ENCODE data around the gene ASTN1.

The ASTN1 gene

GRCh38 chr1:176959191-176959820 is 205.2 kb downstream of the ASTN1 start:
- H4K91ac ChIP-seq (ENCODE audit: low read length) = no peak overlapping the region
- no peak overlapping the region for H3K9ac ChIP-seq (ENCODE audit: low read length)
- no peak overlapping the region for H2AFZ ChIP-seq (ENCODE audit: low read depth, low read length)
- H3K9me3 ChIP-seq (ENCODE audit: control insufficient read depth, low read length) = no peaks in the 10 kb centered on the region
- DNase-seq = no peak
- WGBS = 90% methylated on average over 2 of the region's 3 CpGs
- no peak overlapping the region for H3K4me2 ChIP-seq (ENCODE audit: low read length, poor library complexity, severe bottlenecking)
- H2BK12ac ChIP-seq (ENCODE audit: low read length in 2 of 2) = no peak overlapping the region
- H3K79me1 ChIP-seq (replicated peaks; ENCODE audit: low read length, poor library complexity, severe bottlenecking) = no peaks in the 10 kb centered on the region
- no peak overlapping the region for H3K18ac ChIP-seq (ENCODE audit: low read depth in 1 of 2, low read length in 2 of 2)
- H3K27me3 ChIP-seq (ENCODE audit: control insufficient read depth in 1 of 2, insufficient read depth in 1 of 2, low read length in 2 of 2) = peaks cover 0 to 19% of the 10 kb centered on the region in 2 experiments
- no peak overlapping the region for H3K27ac ChIP-seq (ENCODE audit: low read length, poor library complexity, severe bottlenecking)
- no peak overlapping the region for H2BK5ac ChIP-seq (ENCODE audit: low read depth, low read length, poor library complexity, severe bottlenecking)
- no peak overlapping the region for H2AK5ac ChIP-seq (ENCODE audit: low read length, severe bottlenecking)
- peaks cover 1% of the 10 kb centered on the region for H3K4me1 ChIP-seq (ENCODE audit: control insufficient read depth, insufficient read depth, low read depth, low read length)
- H3K36me3 ChIP-seq (ENCODE audit: control insufficient read depth in 1 of 2, insufficient read depth in 2 of 2, low read depth in 1 of 2, low read length in 2 of 2) = no peaks in the 10 kb centered on the region
- no peak overlapping the region for H2BK15ac ChIP-seq (ENCODE audit: low read depth, poor library complexity, severe bottlenecking)
- H3K14ac ChIP-seq (ENCODE audit: low read length in 2 of 2) = no peak overlapping the region
- H3K4me3 ChIP-seq (ENCODE audit: insufficient read depth in 1 of 2, low read depth in 1 of 2, low read length in 2 of 2) = no peak overlapping the region
- H3K4ac ChIP-seq (ENCODE audit: low read depth in 1 of 2, low read length in 2 of 2) = no peak overlapping the region
- no peak overlapping the region for H3K23ac ChIP-seq (ENCODE audit: low read length in 2 of 2)
- no peak overlapping the region for H2BK120ac ChIP-seq (ENCODE audit: low read depth, low read length)
- no peak overlapping the region for H4K8ac ChIP-seq (ENCODE audit: low read length)

GRCh38 chr1:176957603-176958002 is 206.9 kb downstream of the ASTN1 start:
- no peak for DNase-seq
- peaks cover 0 to 19% of the 10 kb centered on the region in 2 experiments for H3K27me3 ChIP-seq (ENCODE audit: control insufficient read depth in 1 of 2, insufficient read depth in 1 of 2, low read length in 2 of 2)
- no peak overlapping the region for H3K27ac ChIP-seq (ENCODE audit: low read length, poor library complexity, severe bottlenecking)
- H3K23ac ChIP-seq (ENCODE audit: low read length in 2 of 2) = no peak overlapping the region
- no peak overlapping the region for H4K91ac ChIP-seq (ENCODE audit: low read length)
- H2AK5ac ChIP-seq (ENCODE audit: low read length, severe bottlenecking) = no peak overlapping the region
- no peak overlapping the region for H2BK120ac ChIP-seq (ENCODE audit: low read depth, low read length)
- no peaks in the 10 kb centered on the region for H3K9me3 ChIP-seq (ENCODE audit: control insufficient read depth, low read length)
- H3K36me3 ChIP-seq (ENCODE audit: control insufficient read depth in 1 of 2, insufficient read depth in 2 of 2, low read depth in 1 of 2, low read length in 2 of 2) = no peaks in the 10 kb centered on the region
- H3K4ac ChIP-seq (ENCODE audit: low read depth in 1 of 2, low read length in 2 of 2) = no peak overlapping the region
- H2BK5ac ChIP-seq (ENCODE audit: low read depth, low read length, poor library complexity, severe bottlenecking) = no peak overlapping the region
- H3K4me2 ChIP-seq (ENCODE audit: low read length, poor library complexity, severe bottlenecking) = no peak overlapping the region
- no peak overlapping the region for H2AFZ ChIP-seq (ENCODE audit: low read depth, low read length)
- peaks cover 1% of the 10 kb centered on the region for H3K4me1 ChIP-seq (ENCODE audit: control insufficient read depth, insufficient read depth, low read depth, low read length)
- no peak overlapping the region for H3K4me3 ChIP-seq (ENCODE audit: insufficient read depth in 1 of 2, low read depth in 1 of 2, low read length in 2 of 2)
- H3K18ac ChIP-seq (ENCODE audit: low read depth in 1 of 2, low read length in 2 of 2) = no peak overlapping the region
- H4K8ac ChIP-seq (ENCODE audit: low read length) = no peak overlapping the region
- no peak overlapping the region for H3K9ac ChIP-seq (ENCODE audit: low read length)
- WGBS = 75% methylated on average over 10 of the region's 10 CpGs
- H2BK12ac ChIP-seq (ENCODE audit: low read length in 2 of 2) = no peak overlapping the region
- no peak overlapping the region for H2BK15ac ChIP-seq (ENCODE audit: low read depth, poor library complexity, severe bottlenecking)
- no peak overlapping the region for H3K14ac ChIP-seq (ENCODE audit: low read length in 2 of 2)
- H3K79me1 ChIP-seq (replicated peaks; ENCODE audit: low read length, poor library complexity, severe bottlenecking) = no peaks in the 10 kb centered on the region

- Histone ChIP-seq H2AK5ac (ENCODE audit: low read length, severe bottlenecking) (no peak overlapping the region), H3K27ac (ENCODE audit: low read length, poor library complexity, severe bottlenecking) (no peak overlapping the region), H3K18ac (ENCODE audit: low read depth in 1 of 2, low read length in 2 of 2) (no peak overlapping the region), H3K79me1 (replicated peaks; ENCODE audit: low read length, poor library complexity, severe bottlenecking) (no peaks in the 10 kb centered on the region), H3K4me3 (ENCODE audit: insufficient read depth in 1 of 2, low read depth in 1 of 2, low read length in 2 of 2) (no peak overlapping the region), H4K8ac (ENCODE audit: low read length) (no peak overlapping the region), H3K14ac (ENCODE audit: low read length in 2 of 2) (no peak overlapping the region), H2BK12ac (ENCODE audit: low read length in 2 of 2) (no peak overlapping the region), H3K4ac (ENCODE audit: low read depth in 1 of 2, low read length in 2 of 2) (no peak overlapping the region), H3K9me3 (ENCODE audit: control insufficient read depth, low read length) (no peaks in the 10 kb centered on the region), H2BK120ac (ENCODE audit: low read depth, low read length) (no peak overlapping the region), H2BK15ac (ENCODE audit: low read depth, poor library complexity, severe bottlenecking) (no peak overlapping the region), H2AFZ (ENCODE audit: low read depth, low read length) (no peak overlapping the region), H3K9ac (ENCODE audit: low read length) (no peak overlapping the region), H3K27me3 (ENCODE audit: control insufficient read depth in 1 of 2, insufficient read depth in 1 of 2, low read length in 2 of 2) (peaks cover 0 to 11% of the 10 kb centered on the region in 2 experiments), H3K36me3 (ENCODE audit: control insufficient read depth in 1 of 2, insufficient read depth in 2 of 2, low read depth in 1 of 2, low read length in 2 of 2) (no peaks in the 10 kb centered on the region), H3K4me2 (ENCODE audit: low read length, poor library complexity, severe bottlenecking) (no peak overlapping the region), H3K23ac (ENCODE audit: low read length in 2 of 2) (no peak overlapping the region), H2BK5ac (ENCODE audit: low read depth, low read length, poor library complexity, severe bottlenecking) (no peak overlapping the region), H4K91ac (ENCODE audit: low read length) (no peak overlapping the region), H3K4me1 (ENCODE audit: control insufficient read depth, insufficient read depth, low read depth, low read length) (no peaks in the 10 kb centered on the region)
- no peak for DNase-seq
Observed at GRCh38 chr1:176954242-176954641, 210.3 kb downstream of the ASTN1 start.

GRCh38 chr1:176950736-176951324 is 213.7 kb downstream of the ASTN1 start:
- no peak for DNase-seq
- 49% methylated on average over 2 of the region's 2 CpGs for WGBS

More at GRCh38 chr1:176950736-176951324, 213.7 kb downstream of the ASTN1 start:
- peaks cover 0 to 15% of the 10 kb centered on the region in 2 experiments for H3K27me3 ChIP-seq (ENCODE audit: control insufficient read depth in 1 of 2, insufficient read depth in 1 of 2, low read length in 2 of 2)
- H2AFZ ChIP-seq (ENCODE audit: low read depth, low read length) = no peak overlapping the region
- H3K23ac ChIP-seq (ENCODE audit: low read length in 2 of 2) = no peak overlapping the region
- no peak overlapping the region for H4K8ac ChIP-seq (ENCODE audit: low read length)
- no peak overlapping the region for H2BK5ac ChIP-seq (ENCODE audit: low read depth, low read length, poor library complexity, severe bottlenecking)
- H4K91ac ChIP-seq (ENCODE audit: low read length) = no peak overlapping the region
- H2BK15ac ChIP-seq (ENCODE audit: low read depth, poor library complexity, severe bottlenecking) = no peak overlapping the region
- no peak overlapping the region for H3K4me2 ChIP-seq (ENCODE audit: low read length, poor library complexity, severe bottlenecking)
- no peak overlapping the region for H3K14ac ChIP-seq (ENCODE audit: low read length in 2 of 2)
- H3K27ac ChIP-seq (ENCODE audit: low read length, poor library complexity, severe bottlenecking) = no peak overlapping the region
- H3K79me1 ChIP-seq (replicated peaks; ENCODE audit: low read length, poor library complexity, severe bottlenecking) = no peaks in the 10 kb centered on the region
- no peak overlapping the region for H3K18ac ChIP-seq (ENCODE audit: low read depth in 1 of 2, low read length in 2 of 2)
- H2BK120ac ChIP-seq (ENCODE audit: low read depth, low read length) = no peak overlapping the region
- H3K4me1 ChIP-seq (ENCODE audit: control insufficient read depth, insufficient read depth, low read depth, low read length) = no peaks in the 10 kb centered on the region
- H3K4ac ChIP-seq (ENCODE audit: low read depth in 1 of 2, low read length in 2 of 2) = no peak overlapping the region
- H3K4me3 ChIP-seq (ENCODE audit: insufficient read depth in 1 of 2, low read depth in 1 of 2, low read length in 2 of 2) = no peak overlapping the region
- H3K9me3 ChIP-seq (ENCODE audit: control insufficient read depth, low read length) = no peaks in the 10 kb centered on the region
- H3K36me3 ChIP-seq (ENCODE audit: control insufficient read depth in 1 of 2, insufficient read depth in 2 of 2, low read depth in 1 of 2, low read length in 2 of 2) = no peaks in the 10 kb centered on the region
- no peak overlapping the region for H3K9ac ChIP-seq (ENCODE audit: low read length)
- H2AK5ac ChIP-seq (ENCODE audit: low read length, severe bottlenecking) = no peak overlapping the region
- H2BK12ac ChIP-seq (ENCODE audit: low read length in 2 of 2) = no peak overlapping the region

All from mesenchymal stem cell (in vitro differentiated cells and primary cell).